ENCODE results near the gene ASB15. TPM values are rescaled to one million over a fixed set of nuclear protein-coding genes. Genes with fewer than 3 reads are reported as not detected.

The ASB15 gene
- total and polyA plus RNA-seq, 2 of the 8 experiments (the other 6 are each of a cell fraction or from before 2014, with no cell fraction given) = not detected

DNA sequence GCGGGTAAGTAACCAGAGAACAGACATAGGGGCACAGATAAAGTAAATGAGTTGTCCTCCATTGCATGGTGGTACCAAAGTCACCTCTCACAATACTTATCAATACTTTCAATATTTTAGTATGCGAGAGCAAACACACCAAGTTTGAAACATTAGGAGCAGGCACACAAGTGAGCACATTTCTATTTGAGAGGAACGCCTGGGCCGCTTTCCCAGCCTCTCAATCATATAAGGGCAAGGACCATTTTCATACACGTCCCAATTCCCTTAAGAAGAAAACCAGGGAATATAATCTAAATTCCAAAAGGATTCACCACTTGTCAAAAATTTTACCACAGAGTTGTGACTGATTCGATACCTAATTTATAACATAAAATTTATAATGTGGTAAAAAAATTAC, 61.6 kb downstream of the ASB15 start:
- WGBS, 2 experiments (ENCODE audit: extremely low coverage in 1 of 2, insufficient coverage in 1 of 2, insufficient read length in 1 of 2, insufficient replicate concordance in 2 of 2, low coverage in 1 of 2, low lambda C conversion rate in 2 of 2, missing lambda C conversion rate in 1 of 2) = 93% methylated on average over 6 of the region's 6 CpGs; no CpG with 5 or more reads in 1 of the 2 experiments
- Histone ChIP-seq H3K4me2 (ENCODE audit: insufficient read depth in 1 of 2, low read depth in 2 of 2, low read length in 2 of 2) (no peak overlapping the region), H3K14ac (ENCODE audit: insufficient read length) (no peak overlapping the region), H3K56ac (replicated peaks; ENCODE audit: insufficient read length, low read depth, low read length) (no peak overlapping the region), H2BK12ac (ENCODE audit: low read depth, low read length) (no peak overlapping the region), H3K23ac (ENCODE audit: insufficient read length) (no peak overlapping the region), H3K36me3 (ENCODE audit: control insufficient read depth in 2 of 4, insufficient read depth in 4 of 4, low read length in 3 of 4) (no peaks in the 10 kb centered on the region), H3K4me1 (replicated peaks in 1 of 4; ENCODE audit: control insufficient read depth in 3 of 4, insufficient read depth in 4 of 4, low read length in 3 of 4) (peaks cover 0 to 2% (median 0%) of the 10 kb centered on the region in 4 experiments; a peak in 1 of 7 replicates), H4K8ac (ENCODE audit: extremely low read depth, insufficient read depth, low read length) (no peak overlapping the region), H3K9ac (replicated peaks in 1 of 4; ENCODE audit: extremely low read depth in 1 of 4, low read depth in 3 of 4, low read length in 3 of 4) (no peak overlapping the region), H3K27ac (ENCODE audit: low read depth, low read length) (no peak overlapping the region), H3K4me3 (ENCODE audit: extremely low read depth in 1 of 4, insufficient read depth in 2 of 4, low read depth in 3 of 4, low read length in 4 of 4) (no peak overlapping the region), H4K91ac (replicated peaks; ENCODE audit: insufficient read length, low read length) (no peak overlapping the region), H4K20me1 (replicated peaks in 1 of 2; ENCODE audit: control insufficient read depth in 1 of 2, insufficient read depth in 2 of 2, low read length in 2 of 2) (no peaks in the 10 kb centered on the region), H2AFZ (ENCODE audit: low read length) (peak overlapping the region; percentile 75; the same call in 1 of the 2 replicates), H3K79me1 (ENCODE audit: low read depth, low read length) (no peaks in the 10 kb centered on the region), H3K18ac (ENCODE audit: extremely low read depth, low read length) (no peak overlapping the region), H4K5ac (ENCODE audit: insufficient read length, low read depth, low read length) (no peak overlapping the region), H3K79me2 (ENCODE audit: control insufficient read depth in 1 of 2, insufficient read depth in 2 of 2, low read length in 2 of 2) (no peaks in the 10 kb centered on the region), H2BK20ac (ENCODE audit: low read length) (no peak overlapping the region), H3K4ac (replicated peaks; ENCODE audit: insufficient read length, low read depth, low read length) (no peak overlapping the region), H3K23me2 (ENCODE audit: low read depth, low read length) (no peaks in the 10 kb centered on the region), H2BK5ac (ENCODE audit: low read depth, low read length) (no peak overlapping the region), H3K9me3 (ENCODE audit: insufficient read depth in 2 of 2, low read depth in 1 of 2, low read length in 1 of 2) (peaks cover 0 to 2% of the 10 kb centered on the region in 2 experiments; a peak in 1 of 4 replicates), H2BK120ac (replicated peaks; ENCODE audit: low read depth, low read length) (no peak overlapping the region), H3K27me3 (replicated peaks in 1 of 4; ENCODE audit: control insufficient read depth in 3 of 4, extremely low read depth in 1 of 4, insufficient read depth in 3 of 4, low read length in 3 of 4) (no peaks in the 10 kb centered on the region), H2BK15ac (ENCODE audit: low read length) (no peak overlapping the region), H2AK5ac (ENCODE audit: low read depth, low read length) (no peak overlapping the region)
- POLR2A ChIA-PET (ENCODE audit: partially characterized antibody) = interaction anchor here (1.0 to 1.7 kb wide), 2 partner anchors 9 to 19 kb away, joined by 4 to 6 read pairs; no protein-coding TSS in a partner anchor
- DNase-seq (ENCODE audit: low read depth in 1 of 2, low spot score in 2 of 2) = no peak
- CTCF ChIA-PET (ENCODE audit: partially characterized antibody) = interaction anchor here (0.7 to 1.1 kb wide), 5 partner anchors 9 to 80 kb away, joined by 3 to 4 read pairs (median 3); no protein-coding TSS in a partner anchor
- FAIRE-seq = no peak
- TF ChIP-seq EP300 (IDR thresholded peaks at IDR 0.05; ENCODE audit: borderline replicate concordance in 1 of 2, low read depth in 2 of 2, low read length in 2 of 2) (no peak), SP2 (IDR thresholded peaks at IDR 0.05; ENCODE audit: low read length) (no peak), POU5F1 (IDR thresholded peaks at IDR 0.05; ENCODE audit: low read depth, low read length) (no peak), BRCA1 (IDR thresholded peaks at IDR 0.05; ENCODE audit: low read depth, low read length) (no peak), SIRT6 (IDR thresholded peaks at IDR 0.05; ENCODE audit: low read length) (no peak), RBBP5 (IDR thresholded peaks at IDR 0.05; ENCODE audit: borderline replicate concordance, low read depth, low read length) (no peak), SIN3A (conservative IDR thresholded peaks at IDR 0.05 in 1 of 2, IDR thresholded peaks at IDR 0.05 in 1 of 2; ENCODE audit: low read depth in 1 of 2, low read length in 2 of 2) (no peak), CREB1 (IDR thresholded peaks at IDR 0.05) (no peak), TEAD4 (IDR thresholded peaks at IDR 0.05; ENCODE audit: low read depth, low read length) (no peak), SP4 (IDR thresholded peaks at IDR 0.05; ENCODE audit: low read length) (no peak), RNF2 (IDR thresholded peaks at IDR 0.05; ENCODE audit: borderline replicate concordance, low read depth, low read length, missing control alignments, poor library complexity, severe bottlenecking) (no peak)
- TF ChIP-seq, protein P1, sequence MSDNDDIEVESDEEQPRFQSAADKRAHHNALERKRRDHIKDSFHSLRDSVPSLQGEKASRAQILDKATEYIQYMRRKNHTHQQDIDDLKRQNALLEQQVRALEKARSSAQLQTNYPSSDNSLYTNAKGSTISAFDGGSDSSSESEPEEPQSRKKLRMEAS (IDR thresholded peaks at IDR 0.05) = no peak
- TF ChIP-seq, protein P2, sequence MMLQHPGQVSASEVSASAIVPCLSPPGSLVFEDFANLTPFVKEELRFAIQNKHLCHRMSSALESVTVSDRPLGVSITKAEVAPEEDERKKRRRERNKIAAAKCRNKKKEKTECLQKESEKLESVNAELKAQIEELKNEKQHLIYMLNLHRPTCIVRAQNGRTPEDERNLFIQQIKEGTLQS (IDR thresholded peaks at IDR 0.05; ENCODE audit: insufficient read depth, low read depth, low read length) = no peak
